Thyroid gland (tissue), 4 donors: ENCODE results near the gene SCARB1. TPM values are rescaled to one million over a fixed set of nuclear protein-coding genes. Genes with fewer than 3 reads are reported as not detected.

ENCODE experiments used
- DNase-seq, 2 donors: peaks; one replicate each; pipeline ENCODE4 v3.0.0-alpha.2; 2019
- H3K27ac ChIP-seq, 3 donors: fragments of 200-600 bp; sonication (generic); 1 replicate in 2 of 3; 2 replicates in 1 of 3; pipeline ENCODE4 v1.5.1; 2016 to 2019; ENCODE audit warnings: mild to moderate bottlenecking in 1 of 3, moderate library complexity in 1 of 3
- H3K27me3 ChIP-seq: fragments of 200-600 bp; sonication (generic); one replicate; pipeline ENCODE4 v1.5.1; 2019
- H3K36me3 ChIP-seq, 2 donors: fragments of 200-600 bp; sonication (generic); one replicate each; pipeline ENCODE4 v1.5.1; 2016 to 2019
- H3K4me1 ChIP-seq, 2 donors: fragments of 200-600 bp; sonication (generic); one replicate each; pipeline ENCODE4 v1.5.1; 2017 to 2019
- H3K4me3 ChIP-seq, 3 donors: fragments of 200-600 bp; sonication (generic); replicated peaks in 1 of 3; 1 replicate in 2 of 3; 2 replicates in 1 of 3; pipeline ENCODE4 v1.5.1; 2016; ENCODE audit warnings: mild to moderate bottlenecking in 1 of 3
- H3K9me3 ChIP-seq: fragments of 200-600 bp; sonication (generic); one replicate; pipeline ENCODE4 v1.5.1; 2017
- CTCF ChIP-seq, 6 experiments: fragments of 200-600 bp in 3 of 6; fragments of 450-650 bp in 3 of 6; sonication (generic) in 3 of 6; IDR thresholded peaks; one replicate each; pipeline ENCODE4 v1.5.1; 2016 to 2019; ENCODE audit warnings: antibody characterized with exemption in 6 of 6, mild to moderate bottlenecking in 2 of 6, inconsistent platforms in 1 of 6, moderate library complexity in 1 of 6
- POLR2A ChIP-seq, 2 donors: fragments of 450-650 bp; IDR thresholded peaks; one replicate each; pipeline ENCODE4 v1.6.1; 2017; ENCODE audit warnings: antibody characterized with exemption in 2 of 2, mild to moderate bottlenecking in 2 of 2, moderate library complexity in 1 of 2
- WGBS, 2 donors: methylation state at CpG; one replicate each; pipeline ENCODE4 v1.1.5; 2017; 5-methylcytosine and 5-hydroxymethylcytosine counted together
- intact Hi-C: fragments of 100-400 bp; cut with DNase I; formaldehyde crosslinking; loops from one replicate; pipeline ENCODE4 v1.15.1; 2023
- total RNA-seq, 4 donors: library from RNA; depleted of rRNA; stranded (reverse); fragments of >200 nt; gene quantifications; one replicate each; pipeline ENCODE4 v1.2.3, GENCODE V29; 2016

SCARB1 gene
- total RNA-seq, 4 donors from 2014 or later = 10.9 to 16.0 (median 15.4) TPM

- no peak overlapping the region for H3K4me3 ChIP-seq
- intact Hi-C loops = no loop called here
- DNase-seq = no peak
- no peak overlapping the region for H3K27ac ChIP-seq
- H3K36me3 ChIP-seq = no peaks in the 10 kb centered on the region
- 93% methylated on average over 16 of the region's 16 CpGs for WGBS, 2 donors
- H3K4me1 ChIP-seq = no peaks in the 10 kb centered on the region
- TF ChIP-seq POLR2A (IDR thresholded peaks at IDR 0.05) (no peak), CTCF (IDR thresholded peaks at IDR 0.05) (no peak)
- H3K27me3 ChIP-seq = no peaks in the 10 kb centered on the region
- H3K9me3 ChIP-seq = no peaks in the 10 kb centered on the region
Measured at GRCh38 chr12:124821252-124822200, 42.1 kb downstream of the SCARB1 start.

GRCh38 chr12:124820199-124820598 is 43.5 kb downstream of the SCARB1 start:
- WGBS, 2 donors = 91 to 97% methylated on average over 3 to 9 of the region's 9 CpGs
- no peak for TF ChIP-seq CTCF (IDR thresholded peaks at IDR 0.05)
- no peak for TF ChIP-seq POLR2A (IDR thresholded peaks at IDR 0.05)
- H3K4me3 ChIP-seq = no peak overlapping the region
- intact Hi-C loops = no loop called here
- H3K36me3 ChIP-seq = no peaks in the 10 kb centered on the region
- H3K27me3 ChIP-seq = no peaks in the 10 kb centered on the region
- no peaks in the 10 kb centered on the region for H3K9me3 ChIP-seq
- H3K4me1 ChIP-seq = no peaks in the 10 kb centered on the region
- no peak overlapping the region for H3K27ac ChIP-seq
- no peak for DNase-seq

GRCh38 chr12:124819525-124819924 is 44.1 kb downstream of the SCARB1 start:
- Histone ChIP-seq H3K9me3 (no peaks in the 10 kb centered on the region), H3K36me3 (no peaks in the 10 kb centered on the region), H3K27ac (no peak overlapping the region), H3K27me3 (no peaks in the 10 kb centered on the region), H3K4me1 (no peaks in the 10 kb centered on the region), H3K4me3 (no peak overlapping the region)
- intact Hi-C loops = no loop called here
- TF ChIP-seq POLR2A (IDR thresholded peaks at IDR 0.05) (no peak), CTCF (IDR thresholded peaks at IDR 0.05) (no peak)
- DNase-seq = no peak
- WGBS, 2 donors = 88 to 94% methylated on average over 5 to 10 of the region's 10 CpGs

- intact Hi-C loops = no loop called here
- WGBS, 2 donors = 99% methylated on average over 5 of the region's 5 CpGs
- TF ChIP-seq CTCF (IDR thresholded peaks at IDR 0.05) (no peak), POLR2A (IDR thresholded peaks at IDR 0.05) (no peak)
Measured at GRCh38 chr12:124819080-124819479, 44.6 kb downstream of the SCARB1 start.

More at GRCh38 chr12:124819080-124819479, 44.6 kb downstream of the SCARB1 start:
- Histone ChIP-seq H3K4me3 (no peak overlapping the region), H3K27me3 (no peaks in the 10 kb centered on the region), H3K27ac (no peak overlapping the region), H3K4me1 (no peaks in the 10 kb centered on the region), H3K36me3 (no peaks in the 10 kb centered on the region), H3K9me3 (no peaks in the 10 kb centered on the region)
- DNase-seq = no peak
